ENCODE measurements around the gene SGCA. TPM values are rescaled to one million over a fixed set of nuclear protein-coding genes. Genes with fewer than 3 reads are reported as not detected.

The SGCA gene
- total and polyA plus RNA-seq, 9 of the 15 experiments (the other 6 are each of a cell fraction or from before 2014, with no cell fraction given): not detected

DNA sequence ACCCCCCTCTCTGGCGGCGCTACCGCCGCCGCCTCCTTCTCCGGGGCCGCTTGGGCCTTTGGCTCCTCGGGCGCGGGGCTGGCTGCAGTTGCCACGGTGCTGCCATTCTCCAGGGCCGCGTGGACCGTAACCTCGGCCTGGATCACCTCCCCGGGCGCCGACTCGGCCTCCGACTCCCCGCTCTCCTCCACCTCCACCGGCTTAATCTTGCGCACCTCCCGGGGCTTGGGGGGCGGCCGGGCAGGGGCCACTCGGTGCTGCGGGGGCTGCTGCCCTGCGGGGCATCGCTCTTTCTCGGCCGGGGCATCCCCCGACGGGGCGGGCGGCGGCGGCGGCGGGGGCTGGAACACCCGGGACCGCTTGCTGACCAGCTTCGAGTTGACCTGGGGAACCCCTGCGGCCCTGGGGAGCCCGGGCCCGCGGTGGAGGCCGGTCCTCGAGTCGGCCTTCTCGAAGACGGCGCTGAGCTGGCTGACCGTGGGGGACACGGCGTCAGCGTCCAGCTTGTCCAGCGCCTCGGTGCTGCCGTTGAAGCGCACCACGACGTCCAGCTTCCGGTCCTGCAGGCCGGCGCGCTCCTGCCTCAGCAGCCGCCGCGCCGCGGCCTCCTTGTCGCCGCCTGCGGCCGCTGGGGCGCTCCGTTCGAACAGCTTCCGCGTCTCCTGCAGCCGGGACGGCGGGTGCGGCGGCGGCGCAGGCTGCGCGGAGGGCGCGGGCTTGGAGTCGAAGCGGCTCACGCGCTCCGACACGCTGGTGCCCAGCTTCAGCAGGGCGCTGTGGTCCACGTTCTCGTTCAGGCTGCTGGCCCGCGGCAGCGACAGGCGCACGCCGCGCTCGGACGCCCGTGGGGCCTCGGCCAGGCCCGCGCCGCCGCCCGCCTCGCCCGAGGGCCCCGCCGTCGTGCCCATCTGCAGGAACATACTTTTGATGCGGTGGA is 16.1 kb upstream of the SGCA start (continued):
- TF ChIP-seq, protein P1, sequence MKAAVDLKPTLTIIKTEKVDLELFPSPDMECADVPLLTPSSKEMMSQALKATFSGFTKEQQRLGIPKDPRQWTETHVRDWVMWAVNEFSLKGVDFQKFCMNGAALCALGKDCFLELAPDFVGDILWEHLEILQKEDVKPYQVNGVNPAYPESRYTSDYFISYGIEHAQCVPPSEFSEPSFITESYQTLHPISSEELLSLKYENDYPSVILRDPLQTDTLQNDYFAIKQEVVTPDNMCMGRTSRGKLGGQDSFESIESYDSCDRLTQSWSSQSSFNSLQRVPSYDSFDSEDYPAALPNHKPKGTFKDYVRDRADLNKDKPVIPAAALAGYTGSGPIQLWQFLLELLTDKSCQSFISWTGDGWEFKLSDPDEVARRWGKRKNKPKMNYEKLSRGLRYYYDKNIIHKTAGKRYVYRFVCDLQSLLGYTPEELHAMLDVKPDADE (conservative IDR thresholded peaks at IDR 0.05; ENCODE audit: control insufficient read depth, low read depth, low read length): peak; percentile 49; the same call in 1 of the 2 replicates
- TF ChIP-seq GABPA (tag; conservative IDR thresholded peaks at IDR 0.05; ENCODE audit: low read depth) (peak; percentile 76), CXXC5 (CRISPR knock-in tag; IDR thresholded peaks at IDR 0.05) (peak; percentile 84), ZFP36 (IDR thresholded peaks at IDR 0.05; ENCODE audit: low read depth, low read length, partially characterized antibody) (no peak), ZNF79 (CRISPR knock-in tag; IDR thresholded peaks at IDR 0.05; ENCODE audit: low read depth) (no peak), TBP (optimal IDR thresholded peaks at IDR 0.05; ENCODE audit: low read depth, low read length) (no peak), HNRNPL (IDR thresholded peaks at IDR 0.05; ENCODE audit: low read depth, low read length) (no peak; the same call in 1 of the 2 replicates), BRCA1 (IDR thresholded peaks at IDR 0.05) (no peak), BRCA1 (CRISPR knock-in tag; IDR thresholded peaks at IDR 0.05) (no peak), RAD51 (IDR thresholded peaks at IDR 0.05; ENCODE audit: borderline replicate concordance, low read depth) (no peak), PCBP2 (IDR thresholded peaks at IDR 0.05; ENCODE audit: low read depth, low read length, poor library complexity, severe bottlenecking) (no peak), ZNF23 (CRISPR knock-in tag; IDR thresholded peaks at IDR 0.05) (no peak), LEF1 (IDR thresholded peaks at IDR 0.05) (no peak), TOE1 (IDR thresholded peaks at IDR 0.05; ENCODE audit: borderline replicate concordance) (no peak), TOE1 (CRISPR knock-in tag; IDR thresholded peaks at IDR 0.05; ENCODE audit: borderline replicate concordance, low read depth) (no peak), THRAP3 (IDR thresholded peaks at IDR 0.05; ENCODE audit: borderline replicate concordance) (no peak), CBX1 (IDR thresholded peaks at IDR 0.05; ENCODE audit: low read depth) (no peak; the same call in 1 of the 2 replicates), TEAD1 (CRISPR knock-in tag; IDR thresholded peaks at IDR 0.05) (no peak; a peak in 1 of 4 replicates), ZNF354B (CRISPR knock-in tag; IDR thresholded peaks at IDR 0.05) (no peak)
- TF ChIP-seq, protein P2, sequence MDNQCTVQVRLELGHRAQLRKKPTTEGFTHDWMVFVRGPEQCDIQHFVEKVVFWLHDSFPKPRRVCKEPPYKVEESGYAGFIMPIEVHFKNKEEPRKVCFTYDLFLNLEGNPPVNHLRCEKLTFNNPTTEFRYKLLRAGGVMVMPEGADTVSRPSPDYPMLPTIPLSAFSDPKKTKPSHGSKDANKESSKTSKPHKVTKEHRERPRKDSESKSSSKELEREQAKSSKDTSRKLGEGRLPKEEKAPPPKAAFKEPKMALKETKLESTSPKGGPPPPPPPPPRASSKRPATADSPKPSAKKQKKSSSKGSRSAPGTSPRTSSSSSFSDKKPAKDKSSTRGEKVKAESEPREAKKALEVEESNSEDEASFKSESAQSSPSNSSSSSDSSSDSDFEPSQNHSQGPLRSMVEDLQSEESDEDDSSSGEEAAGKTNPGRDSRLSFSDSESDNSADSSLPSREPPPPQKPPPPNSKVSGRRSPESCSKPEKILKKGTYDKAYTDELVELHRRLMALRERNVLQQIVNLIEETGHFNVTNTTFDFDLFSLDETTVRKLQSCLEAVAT (IDR thresholded peaks at IDR 0.05): no peak
- TF ChIP-seq, protein P3, sequence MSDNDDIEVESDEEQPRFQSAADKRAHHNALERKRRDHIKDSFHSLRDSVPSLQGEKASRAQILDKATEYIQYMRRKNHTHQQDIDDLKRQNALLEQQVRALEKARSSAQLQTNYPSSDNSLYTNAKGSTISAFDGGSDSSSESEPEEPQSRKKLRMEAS (CRISPR knock-in tag; IDR thresholded peaks at IDR 0.05): 0 out of 2 replicates have a peak, but pooled peaks have one; percentile 16
- TF ChIP-seq, protein P4, sequence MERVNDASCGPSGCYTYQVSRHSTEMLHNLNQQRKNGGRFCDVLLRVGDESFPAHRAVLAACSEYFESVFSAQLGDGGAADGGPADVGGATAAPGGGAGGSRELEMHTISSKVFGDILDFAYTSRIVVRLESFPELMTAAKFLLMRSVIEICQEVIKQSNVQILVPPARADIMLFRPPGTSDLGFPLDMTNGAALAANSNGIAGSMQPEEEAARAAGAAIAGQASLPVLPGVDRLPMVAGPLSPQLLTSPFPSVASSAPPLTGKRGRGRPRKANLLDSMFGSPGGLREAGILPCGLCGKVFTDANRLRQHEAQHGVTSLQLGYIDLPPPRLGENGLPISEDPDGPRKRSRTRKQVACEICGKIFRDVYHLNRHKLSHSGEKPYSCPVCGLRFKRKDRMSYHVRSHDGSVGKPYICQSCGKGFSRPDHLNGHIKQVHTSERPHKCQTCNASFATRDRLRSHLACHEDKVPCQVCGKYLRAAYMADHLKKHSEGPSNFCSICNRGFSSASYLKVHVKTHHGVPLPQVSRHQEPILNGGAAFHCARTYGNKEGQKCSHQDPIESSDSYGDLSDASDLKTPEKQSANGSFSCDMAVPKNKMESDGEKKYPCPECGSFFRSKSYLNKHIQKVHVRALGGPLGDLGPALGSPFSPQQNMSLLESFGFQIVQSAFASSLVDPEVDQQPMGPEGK (CRISPR knock-in tag; IDR thresholded peaks at IDR 0.05; ENCODE audit: borderline replicate concordance): no peak
